ENCODE measurements around the gene RUVBL1. TPM values are rescaled to one million over a fixed set of nuclear protein-coding genes. Genes with fewer than 3 reads are reported as not detected.

RUVBL1 gene
- polyA plus RNA-seq, 1 donor (not counting 4 experiments of a cell fraction or from before 2014, with no cell fraction given): 94.8 TPM

DNA sequence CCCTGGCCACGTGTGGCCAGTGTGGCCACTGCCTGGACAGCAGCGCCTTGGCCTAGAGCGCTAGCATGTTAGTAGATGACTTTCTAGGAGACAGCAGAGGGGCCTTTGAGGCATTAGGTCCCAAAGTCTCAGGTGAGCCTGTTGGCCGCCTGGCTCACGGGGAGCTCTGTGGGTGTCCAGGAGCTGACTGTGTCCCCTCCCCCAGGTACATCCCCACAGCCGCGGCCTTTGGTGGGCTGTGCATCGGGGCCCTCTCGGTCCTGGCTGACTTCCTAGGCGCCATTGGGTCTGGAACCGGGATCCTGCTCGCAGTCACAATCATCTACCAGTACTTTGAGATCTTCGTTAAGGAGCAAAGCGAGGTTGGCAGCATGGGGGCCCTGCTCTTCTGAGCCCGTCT lies 54.3 kb downstream of the RUVBL1 start:
- peaks cover 60 to 78% of the 10 kb centered on the region in 2 experiments for H3K36me3 ChIP-seq (ENCODE audit: control insufficient read depth in 2 of 2, extremely low read depth in 1 of 2, insufficient read depth in 2 of 2, low read length in 2 of 2)
- dilution Hi-C loops (cut with MboI; ENCODE audit: extremely low pct_ligation_motif_present, low sequenced_read_pairs): no loop called here
- no peak overlapping the region for H3K27ac ChIP-seq (ENCODE audit: control insufficient read depth, insufficient read depth, low read length)
- peaks cover 7% of the 10 kb centered on the region for H3K9me1 ChIP-seq (ENCODE audit: control insufficient read depth, extremely low read depth, insufficient read depth, low read length)
- H3K27me3 ChIP-seq (ENCODE audit: control insufficient read depth, extremely low read depth, insufficient read depth, low read length): no peaks in the 10 kb centered on the region
- H3K9me3 ChIP-seq (ENCODE audit: control insufficient read depth, low read depth, low read length): no peaks in the 10 kb centered on the region
- H3K4me2 ChIP-seq (ENCODE audit: control insufficient read depth, extremely low read depth, insufficient read depth, low read depth, low read length): no peak overlapping the region
- TF ChIP-seq, protein P1, sequence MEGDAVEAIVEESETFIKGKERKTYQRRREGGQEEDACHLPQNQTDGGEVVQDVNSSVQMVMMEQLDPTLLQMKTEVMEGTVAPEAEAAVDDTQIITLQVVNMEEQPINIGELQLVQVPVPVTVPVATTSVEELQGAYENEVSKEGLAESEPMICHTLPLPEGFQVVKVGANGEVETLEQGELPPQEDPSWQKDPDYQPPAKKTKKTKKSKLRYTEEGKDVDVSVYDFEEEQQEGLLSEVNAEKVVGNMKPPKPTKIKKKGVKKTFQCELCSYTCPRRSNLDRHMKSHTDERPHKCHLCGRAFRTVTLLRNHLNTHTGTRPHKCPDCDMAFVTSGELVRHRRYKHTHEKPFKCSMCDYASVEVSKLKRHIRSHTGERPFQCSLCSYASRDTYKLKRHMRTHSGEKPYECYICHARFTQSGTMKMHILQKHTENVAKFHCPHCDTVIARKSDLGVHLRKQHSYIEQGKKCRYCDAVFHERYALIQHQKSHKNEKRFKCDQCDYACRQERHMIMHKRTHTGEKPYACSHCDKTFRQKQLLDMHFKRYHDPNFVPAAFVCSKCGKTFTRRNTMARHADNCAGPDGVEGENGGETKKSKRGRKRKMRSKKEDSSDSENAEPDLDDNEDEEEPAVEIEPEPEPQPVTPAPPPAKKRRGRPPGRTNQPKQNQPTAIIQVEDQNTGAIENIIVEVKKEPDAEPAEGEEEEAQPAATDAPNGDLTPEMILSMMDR (optimal IDR thresholded peaks at IDR 0.05 in 1 of 3, IDR thresholded peaks at IDR 0.05 in 1 of 3, conservative IDR thresholded peaks at IDR 0.05 in 1 of 3; ENCODE audit: extremely low read depth in 1 of 3, insufficient read depth in 2 of 3, low read length in 3 of 3): no peak
- TF ChIP-seq EZH2 (IDR thresholded peaks at IDR 0.05; ENCODE audit: low read length): no peak
- no peak overlapping the region for H2AFZ ChIP-seq (ENCODE audit: control insufficient read depth, low read length)
- H3K9ac ChIP-seq (ENCODE audit: control insufficient read depth, extremely low read depth, insufficient read depth, low read length): no peak overlapping the region
- H4K20me1 ChIP-seq (ENCODE audit: control insufficient read depth, extremely low read depth, insufficient read depth, low read length): peaks cover 27% of the 10 kb centered on the region
- peaks cover 24% of the 10 kb centered on the region for H3K4me1 ChIP-seq (ENCODE audit: control insufficient read depth, extremely low read depth, insufficient read depth, low read length)
- no peak for DNase-seq (ENCODE audit: low read depth, low spot score)
- no peak overlapping the region for H3K4me3 ChIP-seq (ENCODE audit: control insufficient read depth in 2 of 3, extremely low read depth in 1 of 3, insufficient read depth in 2 of 3, low read depth in 1 of 3, low read length in 3 of 3)
- FAIRE-seq: no peak
- peaks cover 52% of the 10 kb centered on the region for H3K79me2 ChIP-seq (ENCODE audit: control insufficient read depth, insufficient read depth, low read length)

DNA sequence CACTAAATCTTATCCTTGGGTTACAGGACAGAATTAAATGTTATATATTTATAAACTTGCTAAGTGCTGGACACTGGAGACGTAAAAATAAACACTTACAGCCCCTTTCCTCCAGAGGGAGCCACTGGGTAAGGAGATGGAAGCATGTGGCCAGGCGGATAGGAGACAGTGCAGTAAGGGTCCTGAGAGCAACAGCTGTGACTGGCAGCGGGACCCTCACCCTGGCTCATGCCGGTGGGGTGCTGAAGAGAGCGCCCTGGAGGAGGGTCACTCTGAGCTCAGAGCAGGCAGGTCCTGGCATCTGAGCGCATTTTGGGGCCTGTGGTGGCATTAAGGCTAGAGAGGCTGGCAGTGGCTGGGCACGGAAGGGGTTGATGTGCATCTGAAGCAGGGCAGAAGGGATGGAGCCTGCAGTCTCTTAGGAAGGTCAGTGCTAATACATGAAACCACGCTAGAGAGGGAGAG lies 55.4 kb downstream of the RUVBL1 start:
- peaks cover 57% of the 10 kb centered on the region for H3K79me2 ChIP-seq (ENCODE audit: control insufficient read depth, insufficient read depth, low read length)
- DNase-seq (ENCODE audit: low read depth, low spot score) (no peak), FAIRE-seq (no peak)
- no peaks in the 10 kb centered on the region for H3K9me3 ChIP-seq (ENCODE audit: control insufficient read depth, low read depth, low read length)
- no peak overlapping the region for H3K9ac ChIP-seq (ENCODE audit: control insufficient read depth, extremely low read depth, insufficient read depth, low read length)
- no peaks in the 10 kb centered on the region for H3K27me3 ChIP-seq (ENCODE audit: control insufficient read depth, extremely low read depth, insufficient read depth, low read length)
- H2AFZ ChIP-seq (ENCODE audit: control insufficient read depth, low read length): no peak overlapping the region
- H3K36me3 ChIP-seq (ENCODE audit: control insufficient read depth in 2 of 2, extremely low read depth in 1 of 2, insufficient read depth in 2 of 2, low read length in 2 of 2): peaks cover 66 to 76% of the 10 kb centered on the region in 2 experiments
- H3K4me3 ChIP-seq (ENCODE audit: control insufficient read depth in 2 of 3, extremely low read depth in 1 of 3, insufficient read depth in 2 of 3, low read depth in 1 of 3, low read length in 3 of 3): no peak overlapping the region
- TF ChIP-seq, protein P1 (optimal IDR thresholded peaks at IDR 0.05 in 1 of 3, IDR thresholded peaks at IDR 0.05 in 1 of 3, conservative IDR thresholded peaks at IDR 0.05 in 1 of 3; ENCODE audit: extremely low read depth in 1 of 3, insufficient read depth in 2 of 3, low read length in 3 of 3): peak; percentile 58 to 68 (median 60)
- no peak for TF ChIP-seq EZH2 (IDR thresholded peaks at IDR 0.05; ENCODE audit: low read length)
- no peak overlapping the region for H3K27ac ChIP-seq (ENCODE audit: control insufficient read depth, insufficient read depth, low read length)
- H3K4me2 ChIP-seq (ENCODE audit: control insufficient read depth, extremely low read depth, insufficient read depth, low read depth, low read length): no peak overlapping the region
- H3K4me1 ChIP-seq (ENCODE audit: control insufficient read depth, extremely low read depth, insufficient read depth, low read length): peaks cover 13% of the 10 kb centered on the region
- peaks cover 27% of the 10 kb centered on the region for H4K20me1 ChIP-seq (ENCODE audit: control insufficient read depth, extremely low read depth, insufficient read depth, low read length)
- dilution Hi-C loops (cut with MboI; ENCODE audit: extremely low pct_ligation_motif_present, low sequenced_read_pairs): no loop called here
- H3K9me1 ChIP-seq (ENCODE audit: control insufficient read depth, extremely low read depth, insufficient read depth, low read length): peaks cover 7% of the 10 kb centered on the region
